Mammary epithelial cell (primary cell): ENCODE measurements around the gene CALHM1.

Experiments used
- EZH2 ChIP-seq: IDR thresholded peaks from 2 replicates; pipeline ENCODE4 v1.6.1; 2012; ENCODE audit warnings: low read length, inconsistent platforms, borderline replicate concordance
- TF ChIP-seq, protein P1 (sequence below), 2 donors: IDR thresholded peaks in 1 of 2; conservative IDR thresholded peaks in 1 of 2; 2 replicates each; pipeline ENCODE4 v1.5.1; 2011 to 2012; ENCODE audit warnings: inconsistent platforms in 2 of 2, low read length in 2 of 2, mild to moderate bottlenecking in 2 of 2, control low read depth in 1 of 2, low read depth in 1 of 2; ENCODE audit not compliant: insufficient read depth in 1 of 2; ENCODE audit errors: extremely low read depth in 1 of 2

DNA sequence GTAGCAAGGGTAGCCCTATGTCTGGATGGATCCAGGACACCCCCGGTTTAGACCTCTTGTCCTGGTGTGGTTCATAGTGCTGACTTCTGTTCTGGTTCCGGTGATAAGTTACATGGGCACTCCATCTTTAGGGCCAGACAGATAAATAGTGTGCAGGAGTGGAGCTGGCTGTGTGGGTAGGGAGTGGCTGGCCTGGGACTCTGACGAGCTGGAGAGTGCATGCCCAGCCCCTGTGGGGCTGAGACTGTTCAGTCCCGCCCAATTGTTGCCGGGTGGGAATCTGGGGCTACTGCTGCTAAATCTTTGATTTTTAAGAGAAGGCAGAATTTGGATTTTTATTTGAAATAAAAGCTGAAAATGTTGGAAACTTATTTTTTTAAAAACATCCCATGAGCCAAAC is 35.0 kb downstream of the CALHM1 start:
- TF ChIP-seq, protein P1, sequence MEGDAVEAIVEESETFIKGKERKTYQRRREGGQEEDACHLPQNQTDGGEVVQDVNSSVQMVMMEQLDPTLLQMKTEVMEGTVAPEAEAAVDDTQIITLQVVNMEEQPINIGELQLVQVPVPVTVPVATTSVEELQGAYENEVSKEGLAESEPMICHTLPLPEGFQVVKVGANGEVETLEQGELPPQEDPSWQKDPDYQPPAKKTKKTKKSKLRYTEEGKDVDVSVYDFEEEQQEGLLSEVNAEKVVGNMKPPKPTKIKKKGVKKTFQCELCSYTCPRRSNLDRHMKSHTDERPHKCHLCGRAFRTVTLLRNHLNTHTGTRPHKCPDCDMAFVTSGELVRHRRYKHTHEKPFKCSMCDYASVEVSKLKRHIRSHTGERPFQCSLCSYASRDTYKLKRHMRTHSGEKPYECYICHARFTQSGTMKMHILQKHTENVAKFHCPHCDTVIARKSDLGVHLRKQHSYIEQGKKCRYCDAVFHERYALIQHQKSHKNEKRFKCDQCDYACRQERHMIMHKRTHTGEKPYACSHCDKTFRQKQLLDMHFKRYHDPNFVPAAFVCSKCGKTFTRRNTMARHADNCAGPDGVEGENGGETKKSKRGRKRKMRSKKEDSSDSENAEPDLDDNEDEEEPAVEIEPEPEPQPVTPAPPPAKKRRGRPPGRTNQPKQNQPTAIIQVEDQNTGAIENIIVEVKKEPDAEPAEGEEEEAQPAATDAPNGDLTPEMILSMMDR (conservative IDR thresholded peaks at IDR 0.05 in 1 of 2, IDR thresholded peaks at IDR 0.05 in 1 of 2; ENCODE audit: extremely low read depth in 1 of 2, insufficient read depth in 1 of 2, low read depth in 1 of 2, low read length in 2 of 2): no peak
- no peak for TF ChIP-seq EZH2
